HepG2 (cell line): ENCODE measurements around the gene CD58. TPM values are rescaled to one million over a fixed set of nuclear protein-coding genes. Genes with fewer than 3 reads are reported as not detected.

ENCODE experiments used
- ARID2 ChIP-seq: sonication (generic); formaldehyde crosslinking; IDR thresholded peaks from 2 replicates; pipeline ENCODE4 v1.8.1; 2022; ENCODE audit warnings: mild to moderate bottlenecking, missing genetic modification reagents, borderline replicate concordance
- DNMT1 ChIP-seq: sonication (generic); formaldehyde crosslinking; IDR thresholded peaks from 2 replicates; pipeline ENCODE4 v1.5.1; 2020; ENCODE audit warnings: mild to moderate bottlenecking, missing genetic modification reagents
- FOSL1 ChIP-seq: sonication (generic); formaldehyde crosslinking; IDR thresholded peaks from 2 replicates; pipeline ENCODE4 v1.9.0; 2021; ENCODE audit warnings: missing genetic modification reagents, borderline replicate concordance
- GPBP1L1 ChIP-seq: sonication (generic); formaldehyde crosslinking; IDR thresholded peaks from 2 replicates; pipeline ENCODE4 v1.5.0; 2020; ENCODE audit warnings: mild to moderate bottlenecking, missing genetic modification reagents
- MNT ChIP-seq: fragments of 450-650 bp; IDR thresholded peaks from 2 replicates; pipeline ENCODE4 v1.6.1; 2016
- SMARCE1 ChIP-seq: fragments of 450-650 bp; IDR thresholded peaks from 2 replicates; pipeline ENCODE4 v1.6.1; 2017; ENCODE audit warnings: borderline replicate concordance
- ZBTB4 ChIP-seq: sonication (generic); formaldehyde crosslinking; IDR thresholded peaks from 2 replicates; pipeline ENCODE4 v1.4.0; 2020; ENCODE audit warnings: missing genetic modification reagents, mild to moderate bottlenecking, borderline replicate concordance
- ZFP37 ChIP-seq: sonication (generic); formaldehyde crosslinking; IDR thresholded peaks from 2 replicates; pipeline ENCODE4 v1.4.0; 2020; ENCODE audit warnings: missing genetic modification reagents, borderline replicate concordance
- ZHX2 ChIP-seq, 2 experiments: sonication (generic) in 1 of 2; formaldehyde crosslinking in 1 of 2; IDR thresholded peaks; 2 replicates each; pipeline versions ENCODE4 v1.6.1 to v1.9.0; 2014 to 2022; ENCODE audit warnings: antibody characterized with exemption in 1 of 2, borderline replicate concordance in 1 of 2, inconsistent platforms in 1 of 2, low read depth in 1 of 2, missing genetic modification reagents in 1 of 2
- ZNF121 ChIP-seq: sonication (generic); formaldehyde crosslinking; IDR thresholded peaks from 2 replicates; pipeline ENCODE4 v1.5.0; 2020; ENCODE audit warnings: mild to moderate bottlenecking, missing genetic modification reagents
- ZNF276 ChIP-seq: sonication (generic); formaldehyde crosslinking; IDR thresholded peaks from 2 replicates; pipeline ENCODE4 v1.4.0; 2020; ENCODE audit warnings: mild to moderate bottlenecking, low read depth, missing genetic modification reagents
- ZNF614 ChIP-seq: IDR thresholded peaks from 2 replicates; pipeline ENCODE4 v1.6.1; 2018; ENCODE audit warnings: missing biosample characterization, missing genetic modification reagents, inconsistent platforms, borderline replicate concordance
- ZNF724P ChIP-seq: sonication (generic); formaldehyde crosslinking; IDR thresholded peaks from 2 replicates; pipeline ENCODE4 v1.8.0; 2022; ENCODE audit warnings: missing genetic modification reagents, borderline replicate concordance
- ZNF773 ChIP-seq: sonication (generic); formaldehyde crosslinking; IDR thresholded peaks from 2 replicates; pipeline ENCODE4 v1.4.0; 2020; ENCODE audit warnings: missing genetic modification reagents, borderline replicate concordance
- ZNF788 ChIP-seq: sonication (generic); formaldehyde crosslinking; IDR thresholded peaks from 2 replicates; pipeline ENCODE4 v1.5.0; 2020; ENCODE audit warnings: mild to moderate bottlenecking, missing genetic modification reagents, borderline replicate concordance
- polyA plus RNA-seq, 8 experiments: library from polyadenylated mRNA; depleted of rRNA in 3 of 8; stranded (reverse) in 7 of 8; unstranded in 1 of 8; fragments of >200 nt; fragmentation: Illumina TruSeq in 4 of 8; extraction: Trizol in 4 of 8; gene quantifications; 2 replicates each; pipeline versions ENCODE4 v1.2.1 to v1.2.3, GENCODE V29; 2011 to 2016; ENCODE audit warnings: low read depth in 4 of 8, missing spikeins in 1 of 8, mixed read lengths in 1 of 8; ENCODE audit not compliant: insufficient read depth in 1 of 8
- total RNA-seq, 5 experiments: library from RNA; depleted of rRNA; stranded (reverse); fragments of >200 nt; fragmentation: Illumina TruSeq; extraction: Trizol; gene quantifications; 2 replicates each; pipeline ENCODE4 v1.2.3, GENCODE V29; 2016; ENCODE audit warnings: low read depth in 1 of 5

Gene CD58
- total and polyA plus RNA-seq, 2 of the 13 experiments (the other 11 are each of a cell fraction or from before 2014, with no cell fraction given) = 9.4 to 13.5 TPM

- TF ChIP-seq ZNF276 (CRISPR knock-in tag) (no peak), ZNF773 (CRISPR knock-in tag) (no peak), ZNF724P (CRISPR knock-in tag) (no peak), ZFP37 (no peak), ZHX2 (IDR thresholded peaks at IDR 0.05; ENCODE audit: low read depth) (no peak), ZHX2 (CRISPR knock-in tag; IDR thresholded peaks at IDR 0.05; ENCODE audit: borderline replicate concordance) (no peak), MNT (no peak), SMARCE1 (no peak), ZBTB4 (CRISPR knock-in tag) (no peak), ZNF788 (no peak), ZNF614 (no peak), DNMT1 (CRISPR knock-in tag) (no peak), ZNF121 (CRISPR knock-in tag) (no peak), ARID2 (CRISPR knock-in tag) (no peak), FOSL1 (CRISPR knock-in tag) (no peak), GPBP1L1 (CRISPR knock-in tag) (no peak)
Observed at GRCh38 chr1:116493036-116493435, 77.8 kb downstream of the CD58 start (continued).
